Measurements from ENCODE around the gene LSR.
"Not testable (repeated sequence)": the region's sequence is repeated elsewhere in the genome, so short reads cannot be mapped to it uniquely, and the experiment has no call there.

LSR gene

DNA sequence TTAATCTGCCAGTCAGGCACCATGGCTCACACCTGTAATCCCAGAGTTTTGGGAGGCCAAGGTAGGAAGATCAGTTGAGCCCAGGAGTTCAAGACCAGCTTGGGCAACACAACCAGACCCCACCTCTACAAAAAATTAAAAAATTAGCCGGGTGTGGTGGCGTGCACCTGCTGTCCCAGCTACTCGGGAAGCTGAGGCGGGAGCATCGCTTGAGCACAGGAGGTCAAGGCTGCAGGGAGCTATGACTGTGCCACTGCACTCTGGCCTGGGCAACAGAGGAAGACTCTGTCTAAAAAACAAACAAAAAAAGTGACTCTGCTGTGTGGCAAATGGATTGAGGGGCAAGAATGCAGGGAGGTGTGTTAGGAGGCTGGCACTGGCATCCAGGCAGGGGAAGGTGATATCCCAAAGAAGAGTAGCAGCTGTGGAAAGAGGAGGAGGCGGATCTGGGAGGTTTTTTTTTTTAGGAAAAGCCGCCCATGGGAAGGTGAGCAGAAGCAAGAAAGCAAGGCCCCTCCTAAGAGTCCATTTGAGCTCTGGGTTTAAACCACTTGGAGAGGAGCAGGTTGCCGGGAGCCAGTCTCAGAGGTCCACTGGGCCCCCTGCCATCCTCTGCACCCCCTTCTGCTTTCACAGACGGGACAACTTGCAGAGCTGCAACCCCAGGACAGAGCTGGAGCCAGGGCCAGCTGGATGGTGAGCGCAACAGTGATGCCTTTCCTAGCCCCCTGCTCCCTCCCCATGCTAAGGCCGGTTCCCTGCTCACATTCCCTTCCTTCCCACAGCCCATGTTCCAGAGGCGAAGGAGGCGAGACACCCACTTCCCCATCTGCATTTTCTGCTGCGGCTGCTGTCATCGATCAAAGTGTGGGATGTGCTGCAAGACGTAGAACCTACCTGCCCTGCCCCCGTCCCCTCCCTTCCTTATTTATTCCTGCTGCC lies 35.6 kb downstream of the LSR start:
- no peak for DNase-seq (ENCODE audit: low read depth in 1 of 2, low spot score in 1 of 2)

- DNase-seq (ENCODE audit: low read depth in 1 of 2, low spot score in 1 of 2): no peak
These were observed 36.3 kb downstream of the LSR start for GRCh38 chr19:35285095-35285449.

DNA sequence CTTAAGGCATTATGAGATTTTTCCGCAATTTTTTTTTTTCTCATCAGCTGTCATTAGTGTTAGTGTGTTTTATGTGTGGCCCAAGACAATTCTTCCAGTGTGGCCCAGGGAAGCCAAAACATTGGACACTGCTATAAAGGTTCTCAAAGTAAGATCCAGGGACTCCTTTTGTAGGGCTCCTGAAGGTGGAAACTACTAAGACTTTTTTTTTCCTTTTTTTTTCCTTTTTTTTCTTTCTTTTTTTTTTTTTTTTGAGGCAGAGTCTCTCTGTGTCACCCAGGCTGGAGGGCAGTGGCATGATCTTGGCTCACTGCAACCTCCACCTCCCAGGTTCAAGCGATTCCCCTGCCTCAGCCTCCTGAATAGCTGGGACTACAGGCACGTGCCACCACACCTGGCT lies 36.7 kb downstream of the LSR start:
- DNase-seq (ENCODE audit: low read depth in 1 of 2, low spot score in 1 of 2): not testable (repeated sequence)

- DNase-seq (ENCODE audit: low read depth in 1 of 2, low spot score in 1 of 2): not testable (repeated sequence)
These were observed 37.3 kb downstream of the LSR start for GRCh38 chr19:35286101-35286500.

- DNase-seq (ENCODE audit: low read depth in 1 of 2, low spot score in 1 of 2): no peak
These were observed 38.9 kb downstream of the LSR start for GRCh38 chr19:35287713-35288112.

GRCh38 chr19:35288331-35288730 lies 39.5 kb downstream of the LSR start:
- no peak for DNase-seq (ENCODE audit: low read depth in 1 of 2, low spot score in 1 of 2)

- no peak for DNase-seq (ENCODE audit: low read depth in 1 of 2, low spot score in 1 of 2)
These were observed 40.1 kb downstream of the LSR start for GRCh38 chr19:35288906-35289305.

DNA sequence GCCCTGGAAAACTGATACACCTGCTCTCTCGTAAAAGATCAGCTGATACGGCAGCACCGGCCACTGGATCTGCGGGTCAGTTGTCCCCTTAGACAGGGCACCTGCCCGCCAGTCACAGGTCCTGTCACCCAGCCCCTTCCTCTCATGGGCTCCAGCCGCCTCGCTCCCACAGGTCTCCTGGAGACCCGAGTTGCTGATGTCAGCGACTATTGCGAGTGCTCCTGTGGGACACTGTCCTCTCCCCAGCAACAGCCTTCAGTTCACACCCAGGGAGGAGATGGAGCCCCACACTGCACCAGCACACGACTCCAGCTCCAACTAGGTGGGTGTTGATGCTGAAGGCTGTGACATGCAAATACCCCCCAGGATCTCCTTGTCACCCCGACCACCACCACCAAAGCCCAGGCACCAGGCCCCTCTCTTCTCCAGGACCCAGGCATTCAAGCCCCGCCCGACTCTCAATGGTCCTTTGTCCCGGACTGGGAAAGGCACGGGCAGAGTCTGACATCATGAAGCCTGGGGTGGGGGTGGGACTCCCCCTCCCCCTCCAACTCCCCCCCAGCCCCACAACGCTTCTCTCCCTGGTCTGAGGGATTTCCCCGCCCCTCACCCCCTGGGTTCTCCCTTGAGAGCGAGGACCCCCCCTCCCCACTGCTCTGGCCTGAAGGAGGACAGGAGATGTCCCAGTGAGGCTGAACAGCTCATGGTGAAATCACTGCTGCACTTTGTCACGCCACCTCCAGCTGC lies 41.8 kb downstream of the LSR start:
- no peak for DNase-seq (ENCODE audit: low read depth in 1 of 2, low spot score in 1 of 2)

DNA sequence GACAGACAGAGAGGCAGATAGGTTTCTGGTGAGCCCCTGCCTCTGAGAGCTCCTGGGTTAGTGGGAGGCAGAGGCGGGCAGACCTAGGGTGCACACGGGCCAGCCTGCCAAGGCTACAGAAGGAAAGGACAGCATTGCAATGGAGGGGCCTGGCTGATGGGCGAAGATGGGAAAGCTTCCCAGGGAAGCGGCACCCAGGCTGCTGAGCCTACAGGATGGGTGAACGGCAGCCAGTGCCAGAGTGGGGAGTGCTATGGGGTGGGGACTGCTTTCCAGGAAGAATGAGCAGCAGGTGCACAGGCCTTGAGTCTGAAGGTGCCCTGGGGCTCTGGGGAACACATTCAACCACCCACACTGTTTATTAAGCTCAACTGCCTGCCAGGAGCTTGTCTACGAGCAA lies 42.5 kb downstream of the LSR start:
- DNase-seq (ENCODE audit: low read depth in 1 of 2, low spot score in 1 of 2): no peak

GRCh38 chr19:35291916-35292315 lies 43.1 kb downstream of the LSR start, which contains the start of gene MAG:
TSS of gene MAG (plus strand) at chr19:35292161. CDS start at chr19:35295409, 3,248 bp downstream.
- DNase-seq (ENCODE audit: low read depth in 1 of 2, low spot score in 1 of 2): no peak

GRCh38 chr19:35292421-35293362 lies 43.9 kb downstream of the LSR start:
- DNase-seq (ENCODE audit: low read depth in 1 of 2, low spot score in 1 of 2): no peak

GRCh38 chr19:35293363-35293739 lies 44.5 kb downstream of the LSR start:
- DNase-seq (ENCODE audit: low read depth in 1 of 2, low spot score in 1 of 2): no peak

DNA sequence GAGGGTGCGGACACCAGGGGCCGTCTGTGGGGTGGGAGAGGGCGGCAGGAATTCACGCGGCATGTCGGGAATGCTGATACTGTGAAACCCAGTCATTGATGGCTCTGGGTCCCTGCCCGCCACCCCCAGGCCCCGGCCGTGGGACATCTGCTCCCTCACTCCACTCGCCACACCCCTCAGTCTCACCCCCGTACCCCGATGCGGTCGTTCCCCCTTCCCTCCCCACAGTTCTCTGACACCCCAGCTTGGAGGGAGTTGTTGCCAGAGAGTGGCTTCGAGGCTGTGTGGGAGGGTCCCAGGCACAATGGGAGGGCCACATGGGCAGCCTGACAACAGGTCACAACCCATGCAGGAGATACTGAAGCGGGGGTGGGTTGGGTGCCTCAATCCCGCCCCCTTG lies 45.0 kb downstream of the LSR start:
- no peak for DNase-seq (ENCODE audit: low read depth in 1 of 2, low spot score in 1 of 2)

GRCh38 chr19:35294328-35294727 lies 45.5 kb downstream of the LSR start:
- no peak for DNase-seq (ENCODE audit: low read depth in 1 of 2, low spot score in 1 of 2)

GRCh38 chr19:35294859-35295791 lies 46.3 kb downstream of the LSR start:
- no peak for DNase-seq (ENCODE audit: low read depth in 1 of 2, low spot score in 1 of 2)

DNA sequence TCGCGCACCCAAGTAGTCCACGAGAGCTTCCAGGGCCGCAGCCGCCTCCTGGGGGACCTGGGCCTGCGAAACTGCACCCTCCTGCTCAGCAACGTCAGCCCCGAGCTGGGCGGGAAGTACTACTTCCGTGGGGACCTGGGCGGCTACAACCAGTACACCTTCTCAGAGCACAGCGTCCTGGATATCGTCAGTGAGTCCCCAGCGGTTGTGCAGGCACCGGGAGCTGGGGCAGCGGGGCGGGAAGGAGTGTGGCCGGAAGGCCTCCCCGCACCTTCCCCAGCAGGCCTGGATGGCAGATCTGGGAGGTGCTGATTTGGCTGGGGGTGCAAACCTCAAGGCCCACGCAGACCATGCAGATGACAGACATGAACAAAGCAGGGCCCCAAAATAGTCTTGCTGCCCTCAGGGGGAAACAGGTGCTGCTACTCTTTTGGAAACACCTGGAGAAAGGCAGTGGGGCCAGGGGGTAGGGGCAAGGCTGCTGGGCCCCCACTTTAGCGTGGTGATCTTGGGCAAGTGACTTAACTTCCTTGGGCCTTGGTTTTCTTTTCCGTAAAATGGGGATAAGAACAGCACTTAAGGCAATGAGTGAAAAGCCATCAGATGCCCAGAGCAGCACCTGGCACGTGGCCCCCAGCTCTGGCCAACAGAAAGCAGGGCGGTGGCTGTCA lies 47.1 kb downstream of the LSR start:
- no peak for DNase-seq (ENCODE audit: low read depth in 1 of 2, low spot score in 1 of 2)

- DNase-seq (ENCODE audit: low read depth in 1 of 2, low spot score in 1 of 2): no peak
These were observed 48.1 kb downstream of the LSR start for GRCh38 chr19:35296644-35297514.

DNA sequence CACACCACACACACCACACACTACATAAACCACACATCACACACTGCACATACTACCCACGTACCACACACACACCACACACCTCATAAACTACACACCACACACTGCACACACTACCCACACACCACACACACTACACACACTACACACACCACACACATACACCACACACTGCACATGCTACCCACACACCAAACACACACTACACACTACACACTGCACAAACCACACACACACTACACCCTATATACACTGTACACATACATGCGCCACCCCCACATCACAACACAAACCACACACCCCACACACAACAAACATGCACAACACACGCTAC lies 48.7 kb downstream of the LSR start:
- DNase-seq (ENCODE audit: low read depth in 1 of 2, low spot score in 1 of 2): no peak

- DNase-seq (ENCODE audit: low read depth in 1 of 2, low spot score in 1 of 2): no peak
These were observed 49.1 kb downstream of the LSR start for GRCh38 chr19:35297922-35298321.
